Measurements from ENCODE around the gene TAS2R7.
"Not testable (repeated sequence)": the region's sequence is repeated elsewhere in the genome, so short reads cannot be mapped to it uniquely, and the experiment has no call there.

Gene TAS2R7

DNA sequence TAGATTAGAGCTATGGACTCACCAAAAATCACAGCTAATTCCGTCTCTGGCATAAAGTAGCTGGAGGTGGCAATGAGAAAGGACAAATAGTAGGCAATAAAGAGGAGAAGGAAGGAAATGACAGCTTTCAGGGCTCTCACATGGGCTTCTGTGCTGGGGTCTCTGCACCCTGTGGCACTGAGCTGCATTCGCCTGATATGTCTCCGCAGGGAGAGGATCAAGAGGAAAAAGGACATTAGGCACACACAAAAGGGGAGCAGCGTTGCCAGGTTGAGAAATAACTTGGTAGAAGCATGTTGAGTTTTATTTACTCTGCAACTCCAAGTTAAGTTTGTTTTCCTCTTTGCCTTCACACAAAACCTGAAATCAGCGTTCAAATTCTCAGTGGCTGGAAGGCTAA lies 686 bp downstream of the TAS2R7 start:
- H3K14ac ChIP-seq (ENCODE audit: low read length), result no peak overlapping the region
- no peaks in the 10 kb centered on the region for H3K9me3 ChIP-seq (replicated peaks in 1 of 2; ENCODE audit: control insufficient read depth in 2 of 2, insufficient read depth in 1 of 2, low read depth in 1 of 2, low read length in 2 of 2)
- no peak overlapping the region for H2BK15ac ChIP-seq (ENCODE audit: low read length)
- H4K91ac ChIP-seq (ENCODE audit: low read depth, low read length, poor library complexity), result no peak overlapping the region
- no peak overlapping the region for H2AK5ac ChIP-seq (ENCODE audit: low read depth, low read length)
- H3K27ac ChIP-seq (replicated peaks; ENCODE audit: low read length), result no peak overlapping the region
- H3K23ac ChIP-seq (ENCODE audit: low read depth, low read length, poor library complexity), result no peak overlapping the region
- WGBS, 2 donors (ENCODE audit: extremely low coverage in 2 of 2, insufficient read length in 2 of 2, insufficient replicate concordance in 1 of 2), result no CpG with 5 or more reads among the region's 5 CpGs
- no peak overlapping the region for H3K4ac ChIP-seq (ENCODE audit: low read length)
- H3K18ac ChIP-seq (ENCODE audit: low read length), result no peak overlapping the region
- no peak overlapping the region for H2BK5ac ChIP-seq (ENCODE audit: low read length)
- DNase-seq (ENCODE audit: low spot score), result no peak
- no peaks in the 10 kb centered on the region for H3K27me3 ChIP-seq (ENCODE audit: control insufficient read depth in 3 of 3, insufficient read depth in 3 of 3, low read depth in 1 of 3, low read length in 3 of 3)
- no peak overlapping the region for H3K4me2 ChIP-seq (ENCODE audit: insufficient read depth, low read length, poor library complexity, severe bottlenecking)
- no peaks in the 10 kb centered on the region for H3K79me1 ChIP-seq (ENCODE audit: low read depth, low read length)
- H4K8ac ChIP-seq (ENCODE audit: low read depth, low read length), result no peak overlapping the region
- H3K4me1 ChIP-seq (ENCODE audit: control insufficient read depth in 2 of 2, insufficient read depth in 1 of 2, low read depth in 1 of 2, low read length in 2 of 2), result peaks cover 0 to 7% of the 10 kb centered on the region in 2 donors
- no peak overlapping the region for H2AFZ ChIP-seq (ENCODE audit: low read length)
- no peak overlapping the region for H3K4me3 ChIP-seq (ENCODE audit: low read length in 2 of 2)
- H2BK12ac ChIP-seq (ENCODE audit: low read length), result no peak overlapping the region
- H3K36me3 ChIP-seq (replicated peaks in 1 of 2; ENCODE audit: control insufficient read depth in 2 of 2, insufficient read depth in 2 of 2, low read length in 2 of 2), result no peaks in the 10 kb centered on the region
- H3K9ac ChIP-seq (ENCODE audit: low read depth, low read length, poor library complexity), result no peak overlapping the region
- H2BK120ac ChIP-seq (ENCODE audit: low read depth, low read length), result no peak overlapping the region

DNA sequence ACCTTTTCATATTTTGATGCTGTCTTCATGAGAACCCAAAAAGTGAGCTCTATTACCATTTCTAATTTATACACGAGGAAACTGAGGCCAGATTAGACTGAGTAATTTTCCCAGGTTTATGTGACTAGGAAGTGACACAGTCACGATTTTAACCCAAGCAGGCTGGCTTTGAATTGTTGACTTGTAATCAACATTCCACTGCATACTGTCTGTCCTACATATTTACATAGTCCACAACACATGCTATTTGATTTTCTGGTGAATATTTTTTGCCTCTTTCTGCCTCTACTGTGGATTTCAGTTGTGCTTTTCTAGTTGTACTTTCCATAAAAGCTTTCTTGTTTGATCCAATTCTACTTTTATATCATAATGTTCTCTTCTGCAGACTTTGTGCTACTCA lies 8.2 kb downstream of the TAS2R7 start:
- no peaks in the 10 kb centered on the region for H3K36me3 ChIP-seq (replicated peaks in 1 of 2; ENCODE audit: control insufficient read depth in 2 of 2, insufficient read depth in 2 of 2, low read length in 2 of 2)
- no peaks in the 10 kb centered on the region for H3K27me3 ChIP-seq (ENCODE audit: control insufficient read depth in 3 of 3, insufficient read depth in 3 of 3, low read depth in 1 of 3, low read length in 3 of 3)
- no peak overlapping the region for H2BK15ac ChIP-seq (ENCODE audit: low read length)
- H2AK5ac ChIP-seq (ENCODE audit: low read depth, low read length), result no peak overlapping the region
- H2AFZ ChIP-seq (ENCODE audit: low read length), result no peak overlapping the region
- no peak overlapping the region for H3K4me3 ChIP-seq (ENCODE audit: low read length in 2 of 2)
- H3K4ac ChIP-seq (ENCODE audit: low read length), result no peak overlapping the region
- no peak overlapping the region for H4K91ac ChIP-seq (ENCODE audit: low read depth, low read length, poor library complexity)
- no peak overlapping the region for H3K27ac ChIP-seq (replicated peaks; ENCODE audit: low read length)
- no peak overlapping the region for H2BK120ac ChIP-seq (ENCODE audit: low read depth, low read length)
- WGBS, 2 donors (ENCODE audit: extremely low coverage in 2 of 2, insufficient read length in 2 of 2, insufficient replicate concordance in 1 of 2), result no CpG with 5 or more reads among the region's 2 CpGs
- no peak overlapping the region for H3K14ac ChIP-seq (ENCODE audit: low read length)
- no peaks in the 10 kb centered on the region for H3K4me1 ChIP-seq (ENCODE audit: control insufficient read depth in 2 of 2, insufficient read depth in 1 of 2, low read depth in 1 of 2, low read length in 2 of 2)
- H3K4me2 ChIP-seq (ENCODE audit: insufficient read depth, low read length, poor library complexity, severe bottlenecking), result no peak overlapping the region
- no peak overlapping the region for H3K9ac ChIP-seq (ENCODE audit: low read depth, low read length, poor library complexity)
- H2BK12ac ChIP-seq (ENCODE audit: low read length), result no peak overlapping the region
- no peaks in the 10 kb centered on the region for H3K79me1 ChIP-seq (ENCODE audit: low read depth, low read length)
- H3K9me3 ChIP-seq (replicated peaks in 1 of 2; ENCODE audit: control insufficient read depth in 2 of 2, insufficient read depth in 1 of 2, low read depth in 1 of 2, low read length in 2 of 2), result no peaks in the 10 kb centered on the region
- no peak overlapping the region for H4K8ac ChIP-seq (ENCODE audit: low read depth, low read length)
- DNase-seq (ENCODE audit: low spot score), result no peak
- no peak overlapping the region for H2BK5ac ChIP-seq (ENCODE audit: low read length)
- H3K23ac ChIP-seq (ENCODE audit: low read depth, low read length, poor library complexity), result no peak overlapping the region
- no peak overlapping the region for H3K18ac ChIP-seq (ENCODE audit: low read length)

DNA sequence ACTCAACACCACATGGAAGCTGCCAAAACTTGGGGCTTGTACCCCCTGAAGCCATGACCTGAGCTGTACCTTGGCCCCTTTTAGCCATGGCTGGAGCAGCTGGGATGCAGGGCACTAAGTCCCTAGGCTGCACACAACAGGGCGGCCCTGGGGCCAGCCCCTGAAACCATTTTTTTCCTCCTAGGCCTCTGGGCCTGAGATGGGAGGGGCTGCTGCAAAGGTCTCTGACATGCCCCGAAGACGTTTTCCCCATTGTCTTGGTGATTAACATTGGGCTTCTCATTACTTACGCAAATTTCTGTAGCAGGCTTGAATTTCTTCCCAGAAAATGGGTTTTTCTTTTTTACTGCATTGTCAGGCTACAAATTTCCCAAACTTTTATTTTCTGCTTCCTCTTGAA lies 10.7 kb downstream of the TAS2R7 start:
- not testable (repeated sequence) for H3K9me3 ChIP-seq (replicated peaks in 1 of 2; ENCODE audit: control insufficient read depth in 2 of 2, insufficient read depth in 1 of 2, low read depth in 1 of 2, low read length in 2 of 2); H2AFZ ChIP-seq (ENCODE audit: low read length); H3K14ac ChIP-seq (ENCODE audit: low read length); H3K4me1 ChIP-seq (ENCODE audit: control insufficient read depth in 2 of 2, insufficient read depth in 1 of 2, low read depth in 1 of 2, low read length in 2 of 2); H2BK15ac ChIP-seq (ENCODE audit: low read length); H2AK5ac ChIP-seq (ENCODE audit: low read depth, low read length); H2BK120ac ChIP-seq (ENCODE audit: low read depth, low read length); H3K79me1 ChIP-seq (ENCODE audit: low read depth, low read length); H2BK12ac ChIP-seq (ENCODE audit: low read length); H3K4ac ChIP-seq (ENCODE audit: low read length); H4K91ac ChIP-seq (ENCODE audit: low read depth, low read length, poor library complexity); H3K27me3 ChIP-seq (ENCODE audit: control insufficient read depth in 3 of 3, insufficient read depth in 3 of 3, low read depth in 1 of 3, low read length in 3 of 3); H3K4me2 ChIP-seq (ENCODE audit: insufficient read depth, low read length, poor library complexity, severe bottlenecking); H4K8ac ChIP-seq (ENCODE audit: low read depth, low read length); DNase-seq (ENCODE audit: low spot score); H3K9ac ChIP-seq (ENCODE audit: low read depth, low read length, poor library complexity); H3K36me3 ChIP-seq (replicated peaks in 1 of 2; ENCODE audit: control insufficient read depth in 2 of 2, insufficient read depth in 2 of 2, low read length in 2 of 2); H3K18ac ChIP-seq (ENCODE audit: low read length); H2BK5ac ChIP-seq (ENCODE audit: low read length); H3K27ac ChIP-seq (replicated peaks; ENCODE audit: low read length); H3K4me3 ChIP-seq (ENCODE audit: low read length in 2 of 2); H3K23ac ChIP-seq (ENCODE audit: low read depth, low read length, poor library complexity)
- no CpG with 5 or more reads among the region's 4 CpGs for WGBS, 2 donors (ENCODE audit: extremely low coverage in 2 of 2, insufficient read length in 2 of 2, insufficient replicate concordance in 1 of 2)

DNA sequence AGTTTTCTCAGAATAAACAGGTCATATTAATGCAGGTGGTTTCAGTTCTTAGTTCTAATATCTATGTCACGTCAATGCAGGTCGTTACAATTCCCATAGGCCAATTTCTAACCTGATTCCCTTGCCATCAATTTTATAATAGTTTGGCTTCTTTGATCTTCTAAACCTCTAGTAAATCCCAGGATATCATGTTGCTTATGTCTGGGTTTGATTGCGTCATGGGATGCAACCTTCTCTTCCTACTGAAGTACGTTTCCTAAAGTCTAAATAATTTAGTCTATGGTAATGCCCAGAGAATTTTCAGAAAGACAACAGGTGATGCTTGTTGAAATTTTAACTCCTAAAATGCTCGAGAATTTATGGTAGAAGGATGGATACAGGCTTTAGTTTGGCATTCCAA lies 19.2 kb downstream of the TAS2R7 start:
- Histone ChIP-seq H3K36me3 (replicated peaks in 1 of 2; ENCODE audit: control insufficient read depth in 2 of 2, insufficient read depth in 2 of 2, low read length in 2 of 2) (no peaks in the 10 kb centered on the region), H3K4me1 (ENCODE audit: control insufficient read depth in 2 of 2, insufficient read depth in 1 of 2, low read depth in 1 of 2, low read length in 2 of 2) (peaks cover 0 to 3% of the 10 kb centered on the region in 2 donors), H2BK12ac (ENCODE audit: low read length) (no peak overlapping the region), H3K4me3 (ENCODE audit: low read length in 2 of 2) (no peak overlapping the region), H3K27ac (replicated peaks; ENCODE audit: low read length) (no peak overlapping the region), H2BK15ac (ENCODE audit: low read length) (no peak overlapping the region), H3K4me2 (ENCODE audit: insufficient read depth, low read length, poor library complexity, severe bottlenecking) (no peak overlapping the region), H3K14ac (ENCODE audit: low read length) (no peak overlapping the region), H3K27me3 (ENCODE audit: control insufficient read depth in 3 of 3, insufficient read depth in 3 of 3, low read depth in 1 of 3, low read length in 3 of 3) (no peaks in the 10 kb centered on the region), H2BK120ac (ENCODE audit: low read depth, low read length) (no peak overlapping the region), H3K9ac (ENCODE audit: low read depth, low read length, poor library complexity) (no peak overlapping the region), H4K91ac (ENCODE audit: low read depth, low read length, poor library complexity) (no peak overlapping the region), H4K8ac (ENCODE audit: low read depth, low read length) (no peak overlapping the region), H2BK5ac (ENCODE audit: low read length) (no peak overlapping the region), H3K4ac (ENCODE audit: low read length) (no peak overlapping the region), H2AK5ac (ENCODE audit: low read depth, low read length) (no peak overlapping the region), H3K9me3 (replicated peaks in 1 of 2; ENCODE audit: control insufficient read depth in 2 of 2, insufficient read depth in 1 of 2, low read depth in 1 of 2, low read length in 2 of 2) (no peaks in the 10 kb centered on the region), H3K23ac (ENCODE audit: low read depth, low read length, poor library complexity) (no peak overlapping the region), H2AFZ (ENCODE audit: low read length) (no peak overlapping the region), H3K79me1 (ENCODE audit: low read depth, low read length) (no peaks in the 10 kb centered on the region), H3K18ac (ENCODE audit: low read length) (no peak overlapping the region)
- WGBS, 2 donors (ENCODE audit: extremely low coverage in 2 of 2, insufficient read length in 2 of 2, insufficient replicate concordance in 1 of 2), result no CpG with 5 or more reads among the region's 5 CpGs
- DNase-seq (ENCODE audit: low spot score), result no peak
